Measurements from ENCODE around the gene C1orf35. TPM values are rescaled to one million over a fixed set of nuclear protein-coding genes. Genes with fewer than 3 reads are reported as not detected.

Gene C1orf35
- total RNA-seq = 10 to 100 TPM in 2 of 4 donors, 1 to 10 TPM in 2; 2.8 to 19.2 (median 9.3) TPM

GRCh38 chr1:228102791-228103620 lies at the start of gene C1orf35:
TSS of gene C1orf35 (minus strand) at chr1:228103325. CDS start at chr1:228103227, 98 bp downstream.
- TF ChIP-seq CTCF (IDR thresholded peaks at IDR 0.05; ENCODE audit: low read depth) = no peak

- no peak for TF ChIP-seq CTCF (IDR thresholded peaks at IDR 0.05; ENCODE audit: low read depth)
Observed at GRCh38 chr1:228152918-228153258, 49.8 kb upstream of the C1orf35 start.

- TF ChIP-seq CTCF (IDR thresholded peaks at IDR 0.05; ENCODE audit: low read depth) = no peak
Observed at GRCh38 chr1:228152097-228152917, 49.2 kb upstream of the C1orf35 start.

GRCh38 chr1:228151180-228151925 lies 48.2 kb upstream of the C1orf35 start:
- no peak for TF ChIP-seq CTCF (IDR thresholded peaks at IDR 0.05; ENCODE audit: low read depth)

- TF ChIP-seq CTCF (IDR thresholded peaks at IDR 0.05; ENCODE audit: low read depth) = no peak
Observed at GRCh38 chr1:228150461-228151179, 47.5 kb upstream of the C1orf35 start.

- TF ChIP-seq CTCF (IDR thresholded peaks at IDR 0.05; ENCODE audit: low read depth) = no peak
Observed at GRCh38 chr1:228150120-228150460, 47.0 kb upstream of the C1orf35 start.

All from subcutaneous adipose tissue (tissue), 4 donors.